Nephron progenitor cell (in vitro differentiated cells): ENCODE data around the gene RABL6.

Experiments
- DNase-seq: peaks from one replicate; pipeline ENCODE4 v3.0.0; 2021
- H3K27ac Mint-ChIP-seq: 2 replicates; pipeline ENCODE4 v1.8.0; 2021; ENCODE audit warnings: mild to moderate bottlenecking, moderate library complexity, mixed read lengths
- H3K27me3 Mint-ChIP-seq: 2 replicates; pipeline ENCODE4 v1.8.0; 2021; ENCODE audit warnings: mild to moderate bottlenecking, low read depth, mixed read lengths; ENCODE audit not compliant: poor library complexity
- H3K36me3 Mint-ChIP-seq: 2 replicates; pipeline ENCODE4 v1.8.0; 2021; ENCODE audit warnings: low read depth, mixed read lengths
- H3K4me1 Mint-ChIP-seq: 2 replicates; pipeline ENCODE4 v1.8.0; 2021; ENCODE audit warnings: mixed read lengths
- H3K4me3 Mint-ChIP-seq: 2 replicates; pipeline ENCODE4 v1.8.0; 2021; ENCODE audit warnings: mild to moderate bottlenecking, moderate library complexity, mixed read lengths
- H3K9me3 Mint-ChIP-seq: 2 replicates; pipeline ENCODE4 v1.8.0; 2021; ENCODE audit warnings: mild to moderate bottlenecking, moderate library complexity, mixed read lengths
- TF ChIP-seq, protein P1 (sequence below): fragments of 200-600 bp; sonication (generic); IDR thresholded peaks from 2 replicates; pipeline ENCODE4 v1.5.0; 2021; ENCODE audit warnings: antibody characterized with exemption

RABL6 gene

GRCh38 chr9:136855461-136856078, 47.8 kb downstream of the RABL6 start:
- Mint-ChIP-seq H3K4me3 (no peak overlapping the region), H3K36me3 (no peaks in the 10 kb centered on the region), H3K4me1 (no peaks in the 10 kb centered on the region), H3K27ac (no peak overlapping the region), H3K27me3 (no peaks in the 10 kb centered on the region), H3K9me3 (no peaks in the 10 kb centered on the region)
- no peak for DNase-seq
- TF ChIP-seq, protein P1, sequence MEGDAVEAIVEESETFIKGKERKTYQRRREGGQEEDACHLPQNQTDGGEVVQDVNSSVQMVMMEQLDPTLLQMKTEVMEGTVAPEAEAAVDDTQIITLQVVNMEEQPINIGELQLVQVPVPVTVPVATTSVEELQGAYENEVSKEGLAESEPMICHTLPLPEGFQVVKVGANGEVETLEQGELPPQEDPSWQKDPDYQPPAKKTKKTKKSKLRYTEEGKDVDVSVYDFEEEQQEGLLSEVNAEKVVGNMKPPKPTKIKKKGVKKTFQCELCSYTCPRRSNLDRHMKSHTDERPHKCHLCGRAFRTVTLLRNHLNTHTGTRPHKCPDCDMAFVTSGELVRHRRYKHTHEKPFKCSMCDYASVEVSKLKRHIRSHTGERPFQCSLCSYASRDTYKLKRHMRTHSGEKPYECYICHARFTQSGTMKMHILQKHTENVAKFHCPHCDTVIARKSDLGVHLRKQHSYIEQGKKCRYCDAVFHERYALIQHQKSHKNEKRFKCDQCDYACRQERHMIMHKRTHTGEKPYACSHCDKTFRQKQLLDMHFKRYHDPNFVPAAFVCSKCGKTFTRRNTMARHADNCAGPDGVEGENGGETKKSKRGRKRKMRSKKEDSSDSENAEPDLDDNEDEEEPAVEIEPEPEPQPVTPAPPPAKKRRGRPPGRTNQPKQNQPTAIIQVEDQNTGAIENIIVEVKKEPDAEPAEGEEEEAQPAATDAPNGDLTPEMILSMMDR, result no peak

GRCh38 chr9:136856079-136856476, 48.3 kb downstream of the RABL6 start:
- Mint-ChIP-seq H3K27me3 (no peaks in the 10 kb centered on the region), H3K9me3 (no peaks in the 10 kb centered on the region), H3K36me3 (no peaks in the 10 kb centered on the region), H3K4me1 (no peaks in the 10 kb centered on the region), H3K27ac (no peak overlapping the region), H3K4me3 (no peak overlapping the region)
- no peak for DNase-seq
- TF ChIP-seq, protein P1, result no peak

GRCh38 chr9:136856541-136857141, 48.9 kb downstream of the RABL6 start:
- Mint-ChIP-seq H3K4me1 (no peaks in the 10 kb centered on the region), H3K4me3 (no peak overlapping the region), H3K27me3 (no peaks in the 10 kb centered on the region), H3K36me3 (no peaks in the 10 kb centered on the region), H3K27ac (no peak overlapping the region), H3K9me3 (no peaks in the 10 kb centered on the region)
- DNase-seq, result no peak
- TF ChIP-seq, protein P1, result no peak

DNA sequence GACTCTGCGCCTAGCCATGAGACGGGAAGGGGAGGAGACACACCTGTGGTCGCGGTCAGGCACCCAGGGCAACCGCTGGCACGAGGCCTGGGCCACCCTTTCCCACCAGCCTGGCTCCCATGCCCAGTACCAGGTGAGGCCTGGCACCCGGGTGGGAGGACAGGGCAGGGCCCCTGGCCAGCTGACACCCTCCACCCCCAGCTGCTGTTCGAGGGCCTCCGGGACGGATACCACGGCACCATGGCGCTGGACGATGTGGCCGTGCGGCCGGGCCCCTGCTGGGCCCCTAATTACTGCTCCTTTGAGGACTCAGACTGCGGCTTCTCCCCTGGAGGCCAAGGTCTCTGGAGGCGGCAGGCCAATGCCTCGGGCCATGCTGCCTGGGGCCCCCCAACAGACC, 49.4 kb downstream of the RABL6 start:
- H3K9me3 Mint-ChIP-seq, result no peaks in the 10 kb centered on the region
- no peak overlapping the region for H3K4me3 Mint-ChIP-seq
- TF ChIP-seq, protein P1, result no peak
- no peaks in the 10 kb centered on the region for H3K36me3 Mint-ChIP-seq
- H3K27me3 Mint-ChIP-seq, result no peaks in the 10 kb centered on the region
- DNase-seq, result no peak
- H3K4me1 Mint-ChIP-seq, result no peaks in the 10 kb centered on the region
- no peak overlapping the region for H3K27ac Mint-ChIP-seq

DNA sequence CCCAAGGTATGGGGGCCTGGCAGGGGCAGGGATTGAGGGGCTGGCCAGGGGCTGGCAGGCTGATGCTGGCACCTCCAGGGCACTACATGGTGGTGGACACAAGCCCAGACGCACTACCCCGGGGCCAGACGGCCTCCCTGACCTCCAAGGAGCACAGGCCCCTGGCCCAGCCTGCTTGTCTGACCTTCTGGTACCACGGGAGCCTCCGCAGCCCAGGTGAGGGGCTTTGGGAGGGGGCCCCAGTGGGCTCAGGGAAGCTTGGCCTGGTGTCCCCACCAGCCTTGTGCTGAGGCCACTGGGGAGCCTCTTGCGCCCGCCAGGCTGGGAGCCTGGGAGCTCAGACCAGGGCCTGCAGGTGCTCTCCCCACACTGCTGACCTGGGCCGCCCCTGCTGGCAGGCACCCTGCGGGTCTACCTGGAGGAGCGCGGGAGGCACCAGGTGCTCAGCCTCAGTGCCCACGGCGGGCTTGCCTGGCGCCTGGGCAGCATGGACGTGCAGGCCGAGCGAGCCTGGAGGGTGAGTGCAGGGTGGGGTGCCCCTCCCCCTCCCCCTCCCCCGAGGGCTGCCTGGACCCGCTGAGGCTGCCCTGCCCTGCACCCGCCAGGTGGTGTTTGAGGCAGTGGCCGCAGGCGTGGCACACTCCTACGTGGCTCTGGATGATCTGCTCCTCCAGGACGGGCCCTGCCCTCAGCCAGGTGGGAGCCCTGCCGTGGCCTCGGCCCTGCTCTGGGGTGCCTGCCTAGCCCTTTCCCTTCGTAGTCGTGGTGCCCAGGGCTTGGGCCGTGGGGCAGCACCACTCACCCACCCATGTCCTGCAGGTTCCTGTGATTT, 50.0 kb downstream of the RABL6 start:
- Mint-ChIP-seq H3K36me3 (no peaks in the 10 kb centered on the region), H3K27ac (no peak overlapping the region), H3K4me1 (no peaks in the 10 kb centered on the region), H3K9me3 (no peaks in the 10 kb centered on the region), H3K4me3 (no peak overlapping the region), H3K27me3 (no peaks in the 10 kb centered on the region)
- TF ChIP-seq, protein P1, result no peak
- no peak for DNase-seq
